GM12878 (cell line): ENCODE data around the gene GAPT. TPM values are rescaled to one million over a fixed set of nuclear protein-coding genes. Genes with fewer than 3 reads are reported as not detected.

ENCODE experiments used
- ATAC-seq: fragments of 200-7000 bp; cut with Tn5 transposase; 3 replicates; pipeline ENCODE4 v1.9.1; 2020; ENCODE audit warnings: mild to moderate bottlenecking, moderate library complexity
- BruUV-seq: library from RNA; stranded (reverse); fragments of 400-500 nt; replicated peaks from 2 replicates; lab custom pipeline; 2021; lab: Mats Ljungman, UMichigan
- CTCF ChIA-PET: fragments of 300-600 bp; sonication (Branson Sonifier 250); formaldehyde crosslinking; extraction: SDS; loops from one replicate; lab custom pipeline; 2021; ENCODE audit warnings: inconsistent platforms; lab: Yijun Ruan, JAX
- POLR2A ChIA-PET: fragments of 350-600 bp; formaldehyde crosslinking; extraction: SDS; loops from one replicate; lab custom pipeline; 2021; ENCODE audit warnings: inconsistent platforms; lab: Charles Lee
- RAD21 ChIA-PET: fragments of 300-600 bp; sonication (Branson Sonifier 250); formaldehyde crosslinking; loops from one replicate; lab custom pipeline; 2023; ENCODE audit warnings: antibody characterized with exemption; ENCODE audit not compliant: unreplicated experiment; lab: Charles Lee
- SMC1A ChIA-PET: fragments of 300-600 bp; sonication (Branson Sonifier 250); formaldehyde crosslinking; loops from one replicate; lab custom pipeline; 2023; ENCODE audit not compliant: unreplicated experiment, uncharacterized antibody; lab: Charles Lee
- DNase-seq: peaks from one replicate; pipeline ENCODE4 v3.0.0-alpha.2; 2011; ENCODE audit warnings: low read depth, low spot score
- FAIRE-seq: peaks from 3 replicates; lab custom pipeline; 2011; peaks lifted over from hg19 to GRCh38; lab: Jason Lieb, UNC
- H2AFZ ChIP-seq: 2 replicates; pipeline ENCODE4 v1.6.0; 2011; ENCODE audit warnings: low read depth, low read length, control low read depth; ENCODE audit not compliant: control insufficient read depth
- H3K27ac ChIP-seq: 2 replicates; pipeline ENCODE4 v1.5.1; 2011; ENCODE audit warnings: control low read depth; ENCODE audit not compliant: control insufficient read depth, insufficient read depth
- H3K27me3 ChIP-seq, 2 experiments: replicated peaks in 1 of 2; 2 replicates each; pipeline versions ENCODE4 v1.6.0 to v1.6.1; 2011; ENCODE audit warnings: low read length in 1 of 2; ENCODE audit not compliant: control insufficient read depth in 2 of 2, insufficient read depth in 2 of 2
- H3K36me3 ChIP-seq, 2 experiments: 2 replicates each; pipeline ENCODE4 v1.5.1; 2011; ENCODE audit warnings: low read length in 1 of 2; ENCODE audit not compliant: control insufficient read depth in 2 of 2, insufficient read depth in 2 of 2
- H3K4me1 ChIP-seq: 2 replicates; pipeline ENCODE4 v1.6.1; 2011; ENCODE audit warnings: mild to moderate bottlenecking, low read length, moderate library complexity, mixed read lengths; ENCODE audit not compliant: control insufficient read depth, insufficient read depth
- H3K4me2 ChIP-seq: 2 replicates; pipeline ENCODE4 v1.6.0; 2011; ENCODE audit warnings: control low read depth; ENCODE audit not compliant: control insufficient read depth, insufficient read depth
- H3K4me3 ChIP-seq: fragments of 200-600 bp; sonication (generic); 2 replicates; pipeline ENCODE4 v1.5.1; 2016
- H3K79me2 ChIP-seq: 2 replicates; pipeline ENCODE4 v1.6.0; 2011; ENCODE audit warnings: low read length; ENCODE audit not compliant: control insufficient read depth, insufficient read depth
- H3K9ac ChIP-seq: 2 replicates; pipeline ENCODE4 v1.8.0; 2011; ENCODE audit warnings: low read length, control low read depth, mixed read lengths; ENCODE audit not compliant: control insufficient read depth, insufficient read depth
- H3K9me3 ChIP-seq: replicated peaks from 3 replicates; pipeline ENCODE4 v1.5.1; 2011; ENCODE audit warnings: mild to moderate bottlenecking, low read length; ENCODE audit not compliant: control insufficient read depth, insufficient read depth
- H4K20me1 ChIP-seq: 2 replicates; pipeline ENCODE4 v1.6.0; 2011; ENCODE audit not compliant: control insufficient read depth, insufficient read depth
- HDAC2 ChIP-seq: fragments of 200-600 bp; sonication (generic); IDR thresholded peaks from 2 replicates; pipeline ENCODE4 v1.6.1; 2017
- JUNB ChIP-seq: IDR thresholded peaks from 2 replicates; pipeline ENCODE4 v1.6.1; 2016; ENCODE audit warnings: antibody characterized with exemption, mild to moderate bottlenecking
- MEF2A ChIP-seq: IDR thresholded peaks from 2 replicates; pipeline ENCODE4 v1.6.1; 2011; ENCODE audit warnings: low read depth, mild to moderate bottlenecking, low read length, moderate library complexity; ENCODE audit not compliant: insufficient read depth
- MYC ChIP-seq: IDR thresholded peaks from 2 replicates; pipeline ENCODE4 v1.6.1; 2011; ENCODE audit warnings: mild to moderate bottlenecking, low read length, moderate library complexity, inconsistent platforms; ENCODE audit not compliant: insufficient read depth, insufficient replicate concordance, insufficient read length, severe bottlenecking
- NFXL1 ChIP-seq: fragments of 450-650 bp; IDR thresholded peaks from 2 replicates; pipeline ENCODE4 v1.6.1; 2017; ENCODE audit warnings: antibody characterized with exemption, mild to moderate bottlenecking, borderline replicate concordance
- NFYB ChIP-seq: IDR thresholded peaks from 2 replicates; pipeline ENCODE4 v1.6.1; 2011; ENCODE audit warnings: low read depth, mild to moderate bottlenecking, low read length, improper control_type of control experiment, moderate library complexity; ENCODE audit not compliant: insufficient read depth
- POLR2AphosphoS2 ChIP-seq: IDR thresholded peaks from 2 replicates; pipeline ENCODE4 v1.6.1; 2011; ENCODE audit warnings: low read depth, mild to moderate bottlenecking, low read length, improper control_type of control experiment, moderate library complexity
- RELB ChIP-seq: fragments of 450-650 bp; IDR thresholded peaks from 2 replicates; pipeline ENCODE4 v1.6.1; 2017; ENCODE audit warnings: low read depth, mild to moderate bottlenecking, moderate library complexity
- WGBS: methylation state at CpG from one replicate; pipeline ENCODE4 v1.1.6; 2016; ENCODE audit warnings: low lambda C conversion rate; ENCODE audit not compliant: insufficient replicate concordance, insufficient coverage; ENCODE audit errors: missing lambda C conversion rate; 5-methylcytosine and 5-hydroxymethylcytosine counted together
- in situ Hi-C: fragments of 300-500 bp; cut with MboI; formaldehyde crosslinking; loops from 9 replicates; pipeline ENCODE4 v1.14.3; 2018; ENCODE audit warnings: mixed read lengths
- intact Hi-C: fragments of 100-400 bp; cut with micrococcal nuclease; formaldehyde crosslinking; loops from one replicate; pipeline ENCODE4 v1.14.2; 2022; ENCODE audit not compliant: unreplicated experiment
- polyA plus RNA-seq, 11 experiments: library from polyadenylated mRNA; depleted of rRNA in 4 of 11; unstranded in 6 of 11; stranded (reverse) in 5 of 11; fragments of >200 nt; fragmentation: Nextera tagmentation in 4 of 11; fragmentation: Illumina TruSeq in 1 of 11; extraction: Ambion mirVana in 4 of 11; extraction: Trizol in 1 of 11; gene quantifications; 1 replicate in 1 of 11; 2 replicates in 10 of 11; pipeline versions ENCODE4 v1.2.1 to v1.2.3, GENCODE V29; 2011 to 2016; ENCODE audit warnings: inconsistent platforms in 2 of 11, missing spikeins in 2 of 11, low read depth in 1 of 11
- total RNA-seq, 4 experiments: library from RNA; depleted of rRNA in 3 of 4; stranded (reverse); fragments of >200 nt in 3 of 4; fragmentation: Illumina TruSeq in 1 of 4; extraction: Trizol in 1 of 4; gene quantifications; 2 replicates each; pipeline versions ENCODE4 v1.2.1 to v1.2.3, GENCODE V29; 2013 to 2021
- TF ChIP-seq, protein P1 (sequence below): fragments of 450-650 bp; conservative IDR thresholded peaks from 2 replicates; pipeline ENCODE4 v1.6.1; 2017; ENCODE audit warnings: mild to moderate bottlenecking, moderate library complexity
- TF ChIP-seq, protein P2 (sequence below): IDR thresholded peaks from 2 replicates; pipeline ENCODE4 v1.6.1; 2012; ENCODE audit warnings: low read length, inconsistent platforms

GAPT gene
- total and polyA plus RNA-seq, 10 of the 15 experiments (the other 5 are each of a cell fraction or from before 2014, with no cell fraction given): 0.15 to 0.96 (median 0.57) TPM; not detected in 2

DNA sequence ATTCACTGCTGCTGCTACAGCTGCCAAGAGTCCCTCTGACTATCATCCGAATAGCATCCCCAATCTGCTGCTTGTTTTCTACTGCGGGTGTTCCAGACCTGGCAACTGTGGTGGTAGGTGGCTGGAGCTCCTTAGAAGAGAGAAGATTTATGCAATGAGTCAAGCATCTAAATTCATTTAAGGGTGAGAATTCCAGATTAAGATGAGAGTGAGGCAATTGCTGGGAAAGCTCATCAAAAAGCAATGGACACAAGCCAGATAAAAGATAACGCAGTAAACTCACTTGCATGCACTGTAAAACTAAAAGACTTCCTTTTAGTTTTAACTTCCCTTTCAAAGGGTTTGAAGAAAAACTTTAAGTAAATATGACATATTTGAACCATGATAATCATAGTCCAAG, 35.2 kb upstream of the GAPT start (continued):
- no peak for TF ChIP-seq MYC

GRCh38 chr5:58456486-58456885, 34.7 kb upstream of the GAPT start:
- no peak for TF ChIP-seq NFYB
- TF ChIP-seq MEF2A: no peak
- TF ChIP-seq HDAC2: no peak
- TF ChIP-seq NFXL1: no peak
- no peak for TF ChIP-seq JUNB
- TF ChIP-seq RELB: no peak
- TF ChIP-seq, protein P1, sequence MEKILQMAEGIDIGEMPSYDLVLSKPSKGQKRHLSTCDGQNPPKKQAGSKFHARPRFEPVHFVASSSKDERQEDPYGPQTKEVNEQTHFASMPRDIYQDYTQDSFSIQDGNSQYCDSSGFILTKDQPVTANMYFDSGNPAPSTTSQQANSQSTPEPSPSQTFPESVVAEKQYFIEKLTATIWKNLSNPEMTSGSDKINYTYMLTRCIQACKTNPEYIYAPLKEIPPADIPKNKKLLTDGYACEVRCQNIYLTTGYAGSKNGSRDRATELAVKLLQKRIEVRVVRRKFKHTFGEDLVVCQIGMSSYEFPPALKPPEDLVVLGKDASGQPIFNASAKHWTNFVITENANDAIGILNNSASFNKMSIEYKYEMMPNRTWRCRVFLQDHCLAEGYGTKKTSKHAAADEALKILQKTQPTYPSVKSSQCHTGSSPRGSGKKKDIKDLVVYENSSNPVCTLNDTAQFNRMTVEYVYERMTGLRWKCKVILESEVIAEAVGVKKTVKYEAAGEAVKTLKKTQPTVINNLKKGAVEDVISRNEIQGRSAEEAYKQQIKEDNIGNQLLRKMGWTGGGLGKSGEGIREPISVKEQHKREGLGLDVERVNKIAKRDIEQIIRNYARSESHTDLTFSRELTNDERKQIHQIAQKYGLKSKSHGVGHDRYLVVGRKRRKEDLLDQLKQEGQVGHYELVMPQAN: no peak
- no peak for TF ChIP-seq POLR2AphosphoS2
- no peak for TF ChIP-seq MYC
- TF ChIP-seq, protein P2, sequence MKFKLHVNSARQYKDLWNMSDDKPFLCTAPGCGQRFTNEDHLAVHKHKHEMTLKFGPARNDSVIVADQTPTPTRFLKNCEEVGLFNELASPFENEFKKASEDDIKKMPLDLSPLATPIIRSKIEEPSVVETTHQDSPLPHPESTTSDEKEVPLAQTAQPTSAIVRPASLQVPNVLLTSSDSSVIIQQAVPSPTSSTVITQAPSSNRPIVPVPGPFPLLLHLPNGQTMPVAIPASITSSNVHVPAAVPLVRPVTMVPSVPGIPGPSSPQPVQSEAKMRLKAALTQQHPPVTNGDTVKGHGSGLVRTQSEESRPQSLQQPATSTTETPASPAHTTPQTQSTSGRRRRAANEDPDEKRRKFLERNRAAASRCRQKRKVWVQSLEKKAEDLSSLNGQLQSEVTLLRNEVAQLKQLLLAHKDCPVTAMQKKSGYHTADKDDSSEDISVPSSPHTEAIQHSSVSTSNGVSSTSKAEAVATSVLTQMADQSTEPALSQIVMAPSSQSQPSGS: no peak
- H3K9me3 ChIP-seq: no peaks in the 10 kb centered on the region
- H4K20me1 ChIP-seq: no peaks in the 10 kb centered on the region
- no peak overlapping the region for H3K4me3 ChIP-seq
- ChIA-PET CTCF (interaction anchor here (1.2 to 1.9 kb wide), 2 partner anchors 957 to 1158 kb away, joined by 4 to 7 read pairs; no protein-coding TSS in a partner anchor), POLR2A (no interaction called here), RAD21 (interaction anchor here (1.2 kb wide), 1 partner anchor 677 kb away, joined by 4 read pairs; no protein-coding TSS in a partner anchor), SMC1A (interaction anchor here (1.6 kb wide), 2 partner anchors 393 to 1159 kb away, joined by 3 to 6 read pairs; no protein-coding TSS in a partner anchor)
- intact Hi-C loops: no loop called here
- FAIRE-seq (no peak), DNase-seq (no peak), ATAC-seq (no peak)
- H3K9ac ChIP-seq: no peak overlapping the region
- no TSS peak for BruUV-seq
- 100% methylated on average over 1 of the region's 1 CpG for WGBS
- H2AFZ ChIP-seq: no peak overlapping the region
- H3K4me1 ChIP-seq: peaks cover 9% of the 10 kb centered on the region
- no peak overlapping the region for H3K4me2 ChIP-seq
- no peaks in the 10 kb centered on the region for H3K36me3 ChIP-seq
- in situ Hi-C loops: loop anchor here (5.0 to 25.0 kb wide), 4 partner anchors 674 to 1544 kb away; partner anchors contain the start of gene SETD9
- H3K27me3 ChIP-seq: peaks cover 2 to 8% of the 10 kb centered on the region in 2 experiments; a peak in 3 of 4 replicates
- H3K79me2 ChIP-seq: no peaks in the 10 kb centered on the region
- H3K27ac ChIP-seq: no peak overlapping the region
